NCI-H2227 (cell line): ENCODE results near the gene SCGB2B2.
"Not testable (repeated sequence)": the region's sequence is repeated elsewhere in the genome, so short reads cannot be mapped to it uniquely, and the experiment has no call there.

Source experiments
- DNase-seq: peaks from one replicate; lab custom pipeline; 2025; ENCODE audit not compliant: unreplicated experiment; lab: John Stamatoyannopoulos, UW

Gene SCGB2B2

DNA sequence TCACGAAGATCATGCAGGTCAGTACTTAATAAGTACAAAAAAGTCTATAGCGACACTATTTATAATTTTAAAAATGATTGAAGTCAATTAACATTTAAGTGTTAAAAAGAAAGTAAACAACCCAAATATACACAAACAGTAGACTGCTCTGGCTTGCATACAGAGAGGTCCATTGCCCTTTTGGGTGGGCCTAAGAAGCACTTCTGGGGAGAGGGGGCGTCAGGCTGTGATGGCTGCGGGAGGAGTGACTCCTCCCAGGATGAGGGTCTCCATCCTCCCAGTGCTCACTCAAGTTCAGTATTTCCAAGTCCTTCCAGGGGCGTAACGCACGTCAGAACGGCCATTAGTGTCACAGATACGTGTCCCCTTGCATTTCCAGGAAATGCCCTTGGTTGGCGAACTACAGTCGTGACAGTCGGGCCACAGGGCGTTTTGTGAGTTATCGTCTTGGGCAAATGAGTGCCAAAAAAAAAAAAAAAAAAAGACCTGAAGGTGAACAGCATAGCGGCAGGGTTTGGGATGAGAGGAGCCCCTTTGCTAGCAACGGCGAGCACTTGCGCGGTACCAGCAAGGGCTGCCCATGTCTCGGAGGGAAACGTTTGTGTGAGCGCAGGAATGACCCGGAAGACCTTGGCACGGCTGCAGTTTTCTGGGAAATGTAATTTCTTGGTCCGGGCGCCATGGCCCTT is at the start of gene SCGB2B2:
SCGB2B2 (minus strand) TSS at position 463 of the 689 bp plus-strand sequence. CDS start 82,596 bp downstream, outside the sequence.
- DNase-seq = peak; percentile 100

DNA sequence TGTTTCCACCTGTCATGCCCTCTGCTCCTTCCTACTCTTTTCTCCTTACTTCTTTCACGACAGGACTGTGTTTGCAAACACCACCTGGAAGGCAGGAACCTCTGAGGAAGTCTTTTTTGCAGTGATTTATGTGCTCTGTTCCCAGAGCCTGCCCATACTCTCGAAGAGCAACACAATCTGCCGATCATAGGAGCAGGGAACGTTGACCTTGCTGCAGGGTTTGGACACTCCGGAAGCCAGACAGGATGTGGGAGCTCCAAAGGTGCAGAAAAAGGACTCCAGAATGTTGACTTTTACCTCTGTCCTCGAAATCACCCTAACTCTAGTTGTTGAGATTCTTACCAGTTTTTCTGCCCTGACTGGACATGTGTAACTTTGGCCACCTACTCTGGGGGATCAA is 48.4 kb upstream of the SCGB2B2 start:
- no peak for DNase-seq

DNA sequence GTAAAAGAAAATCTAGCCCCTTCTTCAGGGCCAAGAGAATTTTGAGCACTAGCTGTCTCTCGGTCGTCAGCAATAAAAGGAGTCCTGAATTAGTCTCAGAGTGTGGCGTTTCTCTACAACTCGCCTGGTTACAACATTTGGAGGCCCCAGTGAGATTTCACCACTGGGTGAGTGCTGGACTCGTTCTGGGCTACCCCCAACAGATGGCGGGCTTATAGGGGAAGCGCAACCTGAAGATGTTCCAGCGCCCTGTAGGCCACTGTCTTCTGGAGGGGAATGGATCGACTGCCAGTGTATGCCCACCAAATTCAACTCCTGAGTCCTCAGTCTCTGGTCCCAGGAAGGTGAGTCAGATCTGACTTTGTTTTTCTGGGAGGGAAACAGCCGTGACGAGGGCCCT is 45.4 kb upstream of the SCGB2B2 start:
- DNase-seq = no peak

DNA sequence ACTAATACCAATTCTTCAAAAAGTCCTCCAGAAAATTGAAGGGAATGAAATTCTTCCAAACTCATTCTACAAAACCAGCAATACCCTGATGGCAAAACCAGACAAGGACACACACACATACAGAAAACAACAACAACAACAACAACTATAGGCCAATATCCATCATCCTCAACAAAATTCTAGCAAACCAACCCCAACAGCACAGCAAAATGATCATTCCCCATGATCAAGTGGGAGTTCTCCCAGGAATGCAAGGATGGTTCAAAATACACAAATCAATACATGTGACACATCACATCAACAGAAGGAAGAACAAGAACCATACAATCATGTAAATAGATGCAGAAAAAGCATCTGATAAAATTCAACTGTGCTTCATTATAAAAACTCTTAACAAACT is 38.4 kb upstream of the SCGB2B2 start:
- DNase-seq = no peak

- DNase-seq = no peak
These were observed 36.3 kb upstream of the SCGB2B2 start for GRCh38 chr19:34713262-34713637.

- peak; percentile 98 for DNase-seq
These were observed 35.7 kb upstream of the SCGB2B2 start for GRCh38 chr19:34712395-34713261.

DNA sequence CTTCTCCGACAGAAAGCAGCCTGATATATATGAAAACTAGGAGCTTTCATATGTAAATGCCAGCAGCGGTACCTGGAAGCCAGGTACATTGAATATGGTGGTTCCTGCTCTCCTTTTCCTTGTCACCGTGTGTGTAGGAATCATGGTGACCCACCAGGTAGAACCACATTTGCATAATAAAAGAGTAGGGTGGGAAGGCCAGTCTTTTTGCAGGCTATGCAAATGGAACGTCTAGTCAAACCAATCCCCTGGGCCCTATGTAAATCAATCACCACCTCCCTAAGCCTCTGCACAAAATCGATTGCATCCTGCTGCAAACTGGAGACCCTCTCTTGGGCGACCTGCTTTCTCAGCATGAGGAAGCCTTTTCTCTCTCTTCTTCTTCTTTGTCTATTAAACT is 34.9 kb upstream of the SCGB2B2 start:
- no peak for DNase-seq

GRCh38 chr19:34707661-34708060 is 30.7 kb upstream of the SCGB2B2 start:
- no peak for DNase-seq

- DNase-seq = no peak
These were observed 15.6 kb upstream of the SCGB2B2 start for GRCh38 chr19:34692549-34692948.

GRCh38 chr19:34690372-34690771 is 13.4 kb upstream of the SCGB2B2 start:
- no peak for DNase-seq

- DNase-seq = no peak
These were observed 11.6 kb upstream of the SCGB2B2 start for GRCh38 chr19:34688592-34688991.

- DNase-seq = no peak
These were observed 10.4 kb upstream of the SCGB2B2 start for GRCh38 chr19:34687348-34687747.

DNA sequence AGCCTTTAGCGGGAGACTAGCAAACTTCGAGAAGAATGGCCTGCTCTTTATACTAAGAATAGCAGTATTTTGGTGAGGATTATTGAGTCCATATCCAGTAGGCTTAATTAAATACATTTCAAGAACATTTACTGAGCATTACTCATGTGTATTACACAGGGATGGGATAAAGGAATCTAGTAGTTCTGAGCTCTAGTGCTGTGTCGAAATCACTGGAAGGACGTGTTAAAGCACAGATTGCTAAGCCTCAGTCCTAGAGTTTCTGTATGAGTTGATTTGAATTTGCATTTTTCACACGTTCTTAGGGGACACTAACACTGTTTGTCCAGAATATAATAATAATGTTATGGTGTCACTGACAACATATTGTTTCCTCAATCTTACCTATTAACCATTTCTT is 9.5 kb upstream of the SCGB2B2 start:
- no peak for DNase-seq

DNA sequence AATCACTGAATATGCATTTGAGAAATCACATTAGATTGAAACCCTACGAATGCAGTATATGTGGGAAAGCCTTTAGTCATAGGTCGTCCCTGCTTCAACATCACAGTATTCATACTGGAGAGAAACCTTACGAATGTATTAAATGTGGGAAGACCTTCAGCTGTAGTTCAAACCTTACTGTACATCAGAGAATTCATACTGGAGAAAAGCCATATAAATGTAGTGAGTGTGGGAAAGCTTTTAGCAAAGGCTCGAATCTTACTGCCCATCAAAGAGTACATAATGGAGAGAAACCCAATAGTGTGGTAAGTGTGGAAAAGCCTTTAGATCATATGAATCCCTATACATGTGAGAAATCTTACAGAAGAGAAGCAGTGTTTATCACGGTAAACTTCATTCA is 8.3 kb upstream of the SCGB2B2 start:
- DNase-seq = not testable (repeated sequence)

GRCh38 chr19:34681478-34681877 is 4.5 kb upstream of the SCGB2B2 start:
- no peak for DNase-seq

- DNase-seq = no peak
These were observed 1.5 kb upstream of the SCGB2B2 start for GRCh38 chr19:34678421-34678820.

GRCh38 chr19:34678085-34678412 is 1.1 kb upstream of the SCGB2B2 start:
- DNase-seq = no peak

DNA sequence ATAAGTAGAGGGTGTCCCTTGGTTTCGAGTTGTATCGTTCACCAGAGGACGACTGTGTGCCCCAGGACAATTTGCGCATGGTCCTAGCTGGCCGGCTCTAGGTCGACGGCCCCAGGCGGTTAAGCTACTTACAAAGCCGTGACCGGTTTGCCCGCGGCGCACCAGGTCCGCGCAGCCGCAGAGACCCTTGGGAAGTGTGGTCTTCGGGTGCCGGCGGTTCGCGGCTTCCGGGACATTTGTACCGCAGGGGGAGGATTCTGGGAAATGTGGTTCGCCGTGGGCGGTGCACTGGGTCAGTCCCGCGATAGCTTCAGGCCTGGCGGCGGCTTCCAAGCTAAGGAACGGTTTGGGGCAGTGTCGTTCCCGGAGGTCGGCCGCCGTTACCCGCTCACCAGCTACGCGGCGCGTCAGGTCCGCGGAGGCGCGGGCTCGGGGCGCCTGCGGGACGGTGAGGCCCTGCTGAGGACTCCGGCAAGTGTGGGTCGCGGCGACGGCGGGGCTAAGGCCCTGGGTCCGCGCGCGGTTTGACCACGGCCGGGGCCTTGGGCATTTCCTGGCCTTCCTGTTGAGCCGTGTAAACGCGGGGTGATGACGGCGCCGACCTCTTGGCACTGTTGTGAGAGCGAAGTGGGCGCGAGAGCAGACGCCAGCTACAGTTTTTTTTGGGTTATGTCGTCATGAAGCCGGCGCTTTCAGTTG is 576 bp upstream of the SCGB2B2 start, which contains the start of gene ZNF302:
ZNF302 (plus strand) TSS at position 293 of the 699 bp plus-strand sequence. CDS start 1,127 bp downstream, outside the sequence.
- DNase-seq = peak; percentile 100

- DNase-seq = no peak
These were observed 1.0 kb downstream of the SCGB2B2 start for GRCh38 chr19:34675919-34676318.

DNA sequence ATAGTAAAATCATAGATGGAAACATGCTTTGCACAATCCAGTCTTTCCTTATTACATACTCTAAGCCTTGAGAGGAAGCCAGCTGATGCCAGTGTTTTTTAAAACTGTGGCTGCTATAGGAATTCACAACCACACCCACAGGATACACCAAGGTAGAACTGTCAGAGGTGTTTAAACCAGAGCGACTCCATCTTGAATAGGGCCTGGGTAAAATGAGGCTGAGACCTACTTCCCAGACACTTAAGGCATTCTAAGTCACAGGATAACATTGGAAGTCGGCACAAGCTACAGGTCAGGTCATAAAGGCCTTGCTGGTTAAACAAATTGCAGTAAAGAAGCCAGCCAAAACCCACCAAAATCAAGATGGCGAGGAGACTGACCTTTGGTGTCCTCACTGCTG is 1.7 kb downstream of the SCGB2B2 start:
- no peak for DNase-seq

- DNase-seq = no peak
These were observed 3.4 kb downstream of the SCGB2B2 start for GRCh38 chr19:34673590-34673989.

- no peak for DNase-seq
These were observed 5.0 kb downstream of the SCGB2B2 start for GRCh38 chr19:34671972-34672371.
